Stimulated activated CD4-positive, alpha-beta T cell treated with anti-CD3 and anti-CD28 coated beads, Interleukin-1b, Interleukin-23, amount 100 ng/mL, for 24 hours (primary cell): ENCODE results near the gene MANSC1.

Experiments used
- DNase-seq, 4 experiments: peaks; one replicate each; pipeline ENCODE4 v3.0.0-alpha.2; 2020; ENCODE audit warnings: low read depth in 4 of 4, low spot score in 1 of 4

Gene MANSC1

GRCh38 chr12:12349711-12350665 lies at the start of gene MANSC1:
MANSC1 (minus strand) TSS chr12:12350242; CDS start chr12:12343314, 6,928 bp downstream.
- DNase-seq, result peak in 2 of 4 experiments; percentile 25 to 39

DNA sequence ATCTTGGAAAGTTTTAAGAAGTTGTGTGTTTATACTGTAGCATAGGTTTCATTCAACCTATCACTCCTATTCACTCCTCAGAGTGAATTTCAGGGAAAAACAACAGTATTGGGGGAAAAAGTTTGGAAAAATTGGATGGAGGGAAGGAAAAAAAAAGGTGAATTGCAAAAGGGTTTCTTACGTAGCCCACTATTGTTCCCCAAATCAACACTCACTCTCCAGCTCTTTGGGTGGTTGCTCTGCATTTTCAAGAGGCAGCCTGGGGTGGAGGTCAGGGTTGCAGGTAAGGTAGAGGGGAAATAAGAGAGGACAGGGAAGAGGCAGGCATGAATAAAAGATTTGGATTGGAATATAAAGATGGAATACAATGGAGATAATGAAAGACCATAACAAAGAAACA lies 49.1 kb upstream of the MANSC1 start:
- DNase-seq, result no peak

DNA sequence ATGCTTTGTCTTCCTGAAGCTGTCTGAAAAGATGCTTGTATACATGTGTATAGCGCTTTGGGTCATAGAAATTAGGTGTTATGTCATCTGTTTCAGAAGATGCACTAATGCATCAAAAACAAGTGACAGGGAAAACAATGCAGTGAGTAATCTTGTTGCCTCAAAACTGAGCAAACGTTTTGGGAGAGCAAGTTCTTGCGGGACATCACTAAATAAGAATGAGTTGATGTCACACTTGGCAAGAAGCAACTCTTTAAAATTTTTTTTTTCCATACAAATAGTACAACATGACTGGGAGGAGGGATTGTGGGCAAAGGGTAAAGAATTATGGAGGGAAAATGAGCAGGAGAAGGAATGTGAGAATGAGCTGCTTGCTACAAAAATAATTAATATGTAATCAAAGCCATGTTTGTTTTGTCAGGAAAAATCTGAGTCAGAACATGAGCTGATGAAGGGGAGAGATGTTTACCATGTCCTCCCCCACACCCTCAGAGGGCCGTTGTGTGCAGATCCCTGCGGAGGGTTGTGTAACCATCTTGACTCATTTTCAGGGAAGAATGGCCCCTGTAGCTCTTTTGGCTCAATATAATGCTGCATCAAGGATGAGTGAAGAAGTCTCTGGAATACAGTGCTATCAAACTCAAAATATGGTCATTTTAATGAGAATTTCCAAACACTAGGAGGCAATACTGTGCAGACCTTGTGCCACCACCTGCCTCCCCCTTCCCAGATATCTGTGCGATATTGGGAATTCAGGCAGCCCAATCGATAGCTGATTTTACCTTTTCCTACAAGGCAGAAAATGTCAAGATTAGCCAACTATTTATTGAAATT lies 48.2 kb upstream of the MANSC1 start:
- DNase-seq, result no peak

- no peak for DNase-seq
These were observed 47.1 kb upstream of the MANSC1 start for GRCh38 chr12:12397184-12397583.

DNA sequence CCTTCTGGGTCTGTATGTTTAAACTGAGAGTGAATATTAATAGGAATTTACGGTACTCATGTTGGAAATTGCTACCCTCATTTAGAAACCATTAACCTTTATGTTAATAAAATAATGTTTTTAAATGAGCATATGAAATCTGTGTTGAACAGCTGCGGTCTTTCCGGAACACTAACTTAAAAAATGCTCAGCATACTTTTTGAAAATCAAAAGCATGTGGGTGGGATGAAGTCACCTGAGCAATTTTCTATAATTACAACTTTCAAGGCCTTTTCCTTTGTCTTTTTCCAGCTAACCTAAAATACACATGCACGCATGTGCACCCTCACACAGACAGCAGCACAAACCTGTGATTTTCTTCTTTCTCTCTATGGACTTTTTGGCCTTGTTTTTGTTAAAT lies 46.7 kb upstream of the MANSC1 start:
- DNase-seq, result no peak

GRCh38 chr12:12393171-12393570 lies 43.1 kb upstream of the MANSC1 start:
- no peak for DNase-seq

- no peak for DNase-seq
These were observed 42.4 kb upstream of the MANSC1 start for GRCh38 chr12:12392413-12392812.

GRCh38 chr12:12387501-12387900 lies 37.5 kb upstream of the MANSC1 start:
- no peak for DNase-seq

GRCh38 chr12:12384571-12385340 lies 34.7 kb upstream of the MANSC1 start:
- peak in 1 of 4 experiments; percentile 11 for DNase-seq

DNA sequence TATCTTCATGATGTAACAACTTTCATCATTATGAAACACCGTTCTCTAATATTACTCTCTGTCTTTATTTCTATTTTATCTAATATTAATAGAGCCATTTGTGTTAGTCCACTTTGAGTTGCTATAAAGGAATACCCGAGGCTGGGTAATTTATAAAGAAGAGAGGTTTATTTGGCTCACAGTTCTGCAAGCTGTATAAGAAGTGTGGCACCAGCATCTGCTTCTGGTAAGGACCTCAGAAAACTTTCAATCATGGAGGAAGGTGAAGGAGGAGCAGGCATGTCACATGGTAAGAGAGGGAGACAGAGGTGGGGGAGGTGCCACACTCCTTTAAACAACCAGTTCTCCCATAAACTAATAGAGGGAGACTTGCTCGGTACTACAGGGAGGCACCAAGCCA lies 31.9 kb upstream of the MANSC1 start:
- no peak for DNase-seq

DNA sequence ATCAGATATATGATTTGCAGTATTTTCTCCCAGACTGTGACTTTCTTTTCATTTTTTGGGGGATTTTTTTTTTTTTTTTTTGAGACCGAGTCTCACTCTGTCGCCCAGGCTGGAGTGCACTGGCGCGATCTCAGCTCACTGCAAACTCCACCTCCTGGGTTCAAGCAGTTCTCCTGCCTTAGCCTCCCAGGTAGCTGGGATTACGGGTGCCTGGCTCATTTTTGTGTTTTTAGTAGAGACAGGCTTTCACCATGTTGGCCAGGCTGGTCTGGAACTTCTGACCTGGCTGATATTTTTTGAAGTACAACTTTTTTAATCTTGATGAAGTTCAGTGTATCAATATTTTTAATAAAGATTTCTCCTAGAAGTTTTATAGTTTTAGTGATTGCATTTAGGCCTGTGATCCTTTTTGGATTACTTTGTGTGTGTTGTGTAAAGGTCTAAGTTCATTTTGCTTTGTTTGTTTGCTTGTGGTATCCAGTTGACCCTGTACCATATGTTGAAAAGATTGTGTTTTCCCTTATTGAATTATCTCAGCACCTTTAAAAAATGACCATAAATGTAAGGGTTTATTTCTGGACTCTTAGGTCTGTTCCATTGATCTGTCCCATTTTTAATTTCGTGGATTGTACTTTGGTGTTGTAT lies 31.0 kb upstream of the MANSC1 start:
- no peak for DNase-seq

- no peak for DNase-seq
These were observed 30.0 kb upstream of the MANSC1 start for GRCh38 chr12:12379831-12380730.

GRCh38 chr12:12378616-12379015 lies 28.6 kb upstream of the MANSC1 start:
- DNase-seq, result no peak

GRCh38 chr12:12376646-12377448 lies 26.8 kb upstream of the MANSC1 start:
- DNase-seq, result no peak

DNA sequence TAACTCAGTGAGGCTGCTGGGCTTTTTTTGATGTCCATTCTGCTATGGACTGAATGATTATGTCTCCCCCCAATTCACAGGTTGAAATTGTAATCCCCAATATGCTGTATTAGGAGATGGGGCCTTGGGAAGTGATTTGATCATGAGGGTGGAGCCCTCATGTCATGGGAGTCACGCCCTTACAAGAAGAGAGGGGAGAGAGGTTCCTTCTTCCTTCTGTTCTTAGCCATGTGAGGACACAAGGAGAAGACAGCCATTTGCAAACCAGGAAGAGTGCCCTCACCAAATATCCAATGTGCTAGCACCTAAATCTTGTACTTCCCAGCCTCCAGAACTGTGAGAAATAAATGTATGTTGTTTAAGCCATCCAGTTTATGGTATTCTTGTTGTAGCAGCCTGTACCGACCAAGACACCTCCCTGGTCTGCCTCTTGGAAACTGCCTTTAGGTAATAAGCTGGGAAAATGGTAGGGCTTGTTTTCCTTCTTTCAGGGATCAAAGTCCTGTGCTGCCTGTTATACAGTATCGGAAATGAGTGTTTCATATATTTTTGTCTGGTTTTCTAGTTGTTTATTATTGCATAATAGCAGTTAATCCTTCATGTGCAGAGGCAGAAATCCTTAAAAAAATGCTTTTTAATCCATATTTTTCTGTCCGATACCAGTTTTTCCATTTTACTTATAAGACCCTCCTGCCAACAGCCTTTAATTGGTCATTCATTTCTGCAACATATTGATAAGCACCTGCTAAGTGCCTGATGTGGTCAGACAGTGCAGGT lies 23.1 kb upstream of the MANSC1 start:
- DNase-seq, result no peak

DNA sequence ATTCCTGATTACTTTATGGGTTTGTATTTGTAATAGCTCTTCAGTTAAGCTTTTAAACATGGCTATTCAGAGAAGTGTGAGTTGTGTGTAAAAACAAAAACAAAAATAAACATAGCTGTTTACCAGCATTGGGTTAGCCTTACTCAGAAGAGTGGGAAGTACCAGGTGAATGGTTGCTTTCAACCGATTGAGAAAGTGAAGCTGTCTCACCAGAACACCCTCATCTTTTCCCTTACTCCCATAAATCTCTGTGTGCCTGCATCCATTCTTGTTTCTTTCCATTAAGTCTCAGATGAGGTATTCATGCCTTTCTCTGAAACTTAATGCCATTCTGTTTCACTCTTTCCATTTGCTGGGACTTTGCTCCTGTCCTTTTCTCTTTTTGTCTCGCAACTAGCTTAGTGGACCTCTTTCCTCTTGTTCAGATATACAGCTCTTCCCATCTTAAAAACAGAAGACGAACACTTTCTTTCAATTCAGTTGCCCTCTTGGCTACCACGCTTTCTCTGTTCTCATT lies 17.5 kb upstream of the MANSC1 start:
- no peak for DNase-seq

GRCh38 chr12:12366701-12367481 lies 16.8 kb upstream of the MANSC1 start:
- DNase-seq, result no peak
